ENCODE results near the gene MAP2K6. TPM values are rescaled to one million over a fixed set of nuclear protein-coding genes. Genes with fewer than 3 reads are reported as not detected.

The MAP2K6 gene
- total RNA-seq, 2 experiments from 2014 or later: 2.7 to 3.4 TPM

Other genes starting within 250 kb of the MAP2K6 start
- gene ABCA10, start 185.9 kb upstream of the MAP2K6 start, total RNA-seq: under 1 TPM; 0.27 to 0.32 TPM
- gene ABCA5, start 87.6 kb upstream of the MAP2K6 start, total RNA-seq: 10 to 100 TPM; 14.4 to 15.1 TPM

Data from activated CD4-positive, alpha-beta T cell treated with anti-CD3 and anti-CD28 coated beads for 36 hours (primary cell).